GM23338 (cell line): ENCODE results near the gene RASL10B. TPM values are rescaled to one million over a fixed set of nuclear protein-coding genes. Genes with fewer than 3 reads are reported as not detected.

Source experiments
- ATAC-seq: fragments of 200-7000 bp; cut with Tn5 transposase; 3 replicates; pipeline ENCODE4 v1.9.1; 2020
- DNase-seq: peaks from one replicate; pipeline ENCODE4 v3.0.0-alpha.2; 2015; ENCODE audit warnings: low spot score
- H2AFZ ChIP-seq: fragments of 200-600 bp; sonication (generic); 2 replicates; pipeline ENCODE4 v1.8.0; 2016; ENCODE audit warnings: antibody characterized with exemption, mild to moderate bottlenecking, moderate library complexity
- H3F3A ChIP-seq: fragments of 200-600 bp; sonication (generic); replicated peaks from 2 replicates; pipeline ENCODE4 v1.8.0; 2017; ENCODE audit warnings: antibody characterized with exemption, mixed run types, low read depth
- H3K27ac ChIP-seq: fragments of 200-600 bp; sonication (generic); 2 replicates; pipeline ENCODE4 v1.6.1; 2016; ENCODE audit warnings: low read depth
- H3K27me3 ChIP-seq: fragments of 200-600 bp; sonication (generic); 2 replicates; pipeline ENCODE4 v1.8.0; 2016; ENCODE audit warnings: mild to moderate bottlenecking, mixed run types, moderate library complexity; ENCODE audit not compliant: insufficient read depth
- H3K36me3 ChIP-seq: fragments of 200-600 bp; sonication (generic); 2 replicates; pipeline ENCODE4 v1.8.0; 2016; ENCODE audit warnings: mild to moderate bottlenecking; ENCODE audit not compliant: insufficient read depth
- H3K4me1 ChIP-seq: fragments of 200-600 bp; sonication (generic); 2 replicates; pipeline ENCODE4 v1.8.0; 2016; ENCODE audit warnings: mild to moderate bottlenecking, moderate library complexity; ENCODE audit not compliant: insufficient read depth
- H3K4me2 ChIP-seq: fragments of 200-600 bp; sonication (generic); 2 replicates; pipeline ENCODE4 v1.7.1; 2017; ENCODE audit warnings: mixed run types
- H3K4me3 ChIP-seq: fragments of 200-600 bp; sonication (generic); 2 replicates; pipeline ENCODE4 v1.6.1; 2016; ENCODE audit warnings: mixed run types
- H3K79me2 ChIP-seq: fragments of 200-600 bp; sonication (generic); replicated peaks from 2 replicates; pipeline ENCODE4 v1.8.0; 2017; ENCODE audit warnings: mild to moderate bottlenecking; ENCODE audit not compliant: insufficient read depth
- H3K9me2 ChIP-seq: fragments of 200-600 bp; sonication (generic); 2 replicates; pipeline ENCODE4 v1.8.0; 2017; ENCODE audit not compliant: insufficient read depth
- H4K20me1 ChIP-seq: fragments of 200-600 bp; sonication (generic); replicated peaks from 2 replicates; pipeline ENCODE4 v1.8.0; 2017; ENCODE audit warnings: mild to moderate bottlenecking; ENCODE audit not compliant: insufficient read depth
- H3K27ac Mint-ChIP-seq: 2 replicates; pipeline ENCODE4 v1.8.0; 2020; ENCODE audit warnings: inconsistent platforms, mild to moderate bottlenecking, moderate library complexity, mixed read lengths
- H3K27me3 Mint-ChIP-seq: 3 replicates; pipeline ENCODE4 v1.8.0; 2022; ENCODE audit warnings: low read depth, mild to moderate bottlenecking, moderate library complexity, mixed read lengths, inconsistent platforms; ENCODE audit not compliant: insufficient read depth, poor library complexity
- H3K36me3 Mint-ChIP-seq: 3 replicates; pipeline ENCODE4 v1.8.0; 2021; ENCODE audit warnings: low read depth, mild to moderate bottlenecking, inconsistent platforms, moderate library complexity, mixed read lengths
- H3K4me1 Mint-ChIP-seq: 3 replicates; pipeline ENCODE4 v1.8.0; 2020; ENCODE audit warnings: mild to moderate bottlenecking, inconsistent platforms, mixed read lengths
- H3K4me3 Mint-ChIP-seq: 3 replicates; pipeline ENCODE4 v1.8.0; 2021; ENCODE audit warnings: moderate library complexity, mild to moderate bottlenecking, inconsistent platforms, mixed read lengths
- H3K9me3 Mint-ChIP-seq: 3 replicates; pipeline ENCODE4 v1.8.0; 2020; ENCODE audit warnings: moderate library complexity, mild to moderate bottlenecking, inconsistent platforms, mixed read lengths
- CTCF ChIP-seq, 2 experiments: fragments of 200-600 bp in 1 of 2; sonication (generic) in 1 of 2; conservative IDR thresholded peaks; 2 replicates each; pipeline versions ENCODE4 v1.5.1 to v1.6.1; 2016 to 2017; ENCODE audit warnings: antibody characterized with exemption in 2 of 2, low read depth in 2 of 2, mild to moderate bottlenecking in 2 of 2, moderate library complexity in 1 of 2
- EZH2phosphoT487 ChIP-seq: fragments of 200-600 bp; sonication (generic); IDR thresholded peaks from one replicate; pipeline ENCODE4 v1.8.1; 2018; ENCODE audit warnings: antibody characterized with exemption; ENCODE audit not compliant: unreplicated experiment
- NANOG ChIP-seq: IDR thresholded peaks from 2 replicates; pipeline ENCODE4 v1.6.1; 2016; ENCODE audit warnings: antibody characterized with exemption, borderline replicate concordance
- REST ChIP-seq: IDR thresholded peaks from one replicate; pipeline ENCODE4 v1.6.1; 2018; ENCODE audit warnings: antibody characterized with exemption; ENCODE audit not compliant: unreplicated experiment
- STAT1 ChIP-seq: IDR thresholded peaks from one replicate; pipeline ENCODE4 v1.6.1; 2016; ENCODE audit warnings: antibody characterized with exemption; ENCODE audit not compliant: unreplicated experiment
- ZNF462 ChIP-seq: fragments of 250-450 bp; sonication (Bioruptor Pico); IDR thresholded peaks from 2 replicates; pipeline ENCODE4 v1.5.0; 2020; ENCODE audit warnings: mild to moderate bottlenecking, moderate library complexity
- polyA plus RNA-seq: library from polyadenylated mRNA; unstranded; fragments of >200 nt; fragmentation: Nextera tagmentation; extraction: Ambion mirVana; gene quantifications from 2 replicates; pipeline ENCODE4 v1.2.1, GENCODE V29; 2016
- total RNA-seq: library from RNA; depleted of rRNA; stranded (reverse); fragments of >200 nt; shearing (Covaris generic); gene quantifications from 2 replicates; pipeline ENCODE4 v1.2.3, GENCODE V29; 2014

RASL10B gene
- total and polyA plus RNA-seq, 2 experiments from 2014 or later, result 7.1 to 26.2 TPM

GRCh38 chr17:35692512-35693210 is 38.8 kb upstream of the RASL10B start (continued):
- TF ChIP-seq ZNF462 (CRISPR knock-in tag) (no peak), REST (no peak)

- Mint-ChIP-seq H3K9me3 (no peaks in the 10 kb centered on the region), H3K27ac (no peak overlapping the region), H3K36me3 (peaks cover 11% of the 10 kb centered on the region), H3K4me3 (no peak overlapping the region), H3K27me3 (peaks cover 2% of the 10 kb centered on the region), H3K4me1 (peaks cover 18% of the 10 kb centered on the region)
- TF ChIP-seq CTCF (conservative IDR thresholded peaks at IDR 0.05; ENCODE audit: low read depth in 2 of 2) (no peak), STAT1 (no peak), NANOG (no peak), EZH2phosphoT487 (no peak)
- Histone ChIP-seq H3K27me3 (no peaks in the 10 kb centered on the region), H3K4me1 (peaks cover 11% of the 10 kb centered on the region; the same call in 1 of the 2 replicates), H3K4me3 (no peak overlapping the region), H3K36me3 (peaks cover 3% of the 10 kb centered on the region; the same call in 1 of the 2 replicates), H3K27ac (no peak overlapping the region), H3F3A (no peaks in the 10 kb centered on the region), H2AFZ (no peak overlapping the region), H4K20me1 (no peaks in the 10 kb centered on the region; the same call in 1 of the 2 replicates), H3K4me2 (no peak overlapping the region), H3K79me2 (no peaks in the 10 kb centered on the region), H3K9me2 (no peaks in the 10 kb centered on the region)
- ATAC-seq, result no peak
- DNase-seq, result no peak
These were observed 37.8 kb upstream of the RASL10B start for GRCh38 chr17:35693662-35694061.
